ENCODE data around the gene GPC3. TPM values are rescaled to one million over a fixed set of nuclear protein-coding genes. Genes with fewer than 3 reads are reported as not detected.

Gene GPC3
- polyA plus RNA-seq, 2 of the 4 experiments (the other 2 are of a cell fraction): not detected

DNA sequence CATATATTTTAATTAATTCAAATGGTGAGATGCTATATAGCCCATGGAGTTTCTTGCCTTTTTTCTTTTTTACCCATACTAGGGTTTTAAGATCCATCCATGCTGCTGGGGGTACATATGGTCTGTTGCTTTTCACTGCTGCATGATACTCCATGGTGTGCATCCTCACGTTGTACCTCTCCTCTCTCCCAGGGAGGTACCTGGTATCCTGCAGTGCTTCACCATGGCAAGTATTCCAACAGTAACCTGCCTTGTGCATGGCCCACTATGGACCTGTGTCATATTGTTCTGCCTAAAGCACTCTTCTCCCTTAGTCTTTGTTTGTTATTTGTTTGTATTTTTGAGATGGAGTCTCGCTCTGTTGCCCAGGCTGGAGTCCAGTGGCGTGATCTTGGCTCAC, 455.8 kb downstream of the GPC3 start:
- Histone ChIP-seq H3K4me1 (no peaks in the 10 kb centered on the region), H3K9me3 (no peaks in the 10 kb centered on the region), H3K4me2 (no peak overlapping the region), H3K4me3 (no peak overlapping the region), H3K27ac (no peak overlapping the region)
- 3% methylated on average over 3 of the region's 3 CpGs for WGBS (ENCODE audit: missing lambda C conversion rate)
- ChIA-PET CTCF (no interaction called here), POLR2A (no interaction called here)
- no peak for DNase-seq (ENCODE audit: low read depth in 1 of 2, low spot score in 1 of 2)
- no peak for ATAC-seq
- TF ChIP-seq, protein P1, sequence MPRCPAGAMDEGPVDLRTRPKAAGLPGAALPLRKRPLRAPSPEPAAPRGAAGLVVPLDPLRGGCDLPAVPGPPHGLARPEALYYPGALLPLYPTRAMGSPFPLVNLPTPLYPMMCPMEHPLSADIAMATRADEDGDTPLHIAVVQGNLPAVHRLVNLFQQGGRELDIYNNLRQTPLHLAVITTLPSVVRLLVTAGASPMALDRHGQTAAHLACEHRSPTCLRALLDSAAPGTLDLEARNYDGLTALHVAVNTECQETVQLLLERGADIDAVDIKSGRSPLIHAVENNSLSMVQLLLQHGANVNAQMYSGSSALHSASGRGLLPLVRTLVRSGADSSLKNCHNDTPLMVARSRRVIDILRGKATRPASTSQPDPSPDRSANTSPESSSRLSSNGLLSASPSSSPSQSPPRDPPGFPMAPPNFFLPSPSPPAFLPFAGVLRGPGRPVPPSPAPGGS (IDR thresholded peaks at IDR 0.05): no peak
- TF ChIP-seq ZC3H11A (IDR thresholded peaks at IDR 0.05) (no peak), RCOR1 (IDR thresholded peaks at IDR 0.05; ENCODE audit: low read depth, low read length) (no peak), POLR2AphosphoS2 (conservative IDR thresholded peaks at IDR 0.05; ENCODE audit: low read length) (no peak), HOXA7 (CRISPR knock-in tag; IDR thresholded peaks at IDR 0.05) (no peak), POLR2A (IDR thresholded peaks at IDR 0.05; ENCODE audit: low read length) (no peak)
- no peak for FAIRE-seq

DNA sequence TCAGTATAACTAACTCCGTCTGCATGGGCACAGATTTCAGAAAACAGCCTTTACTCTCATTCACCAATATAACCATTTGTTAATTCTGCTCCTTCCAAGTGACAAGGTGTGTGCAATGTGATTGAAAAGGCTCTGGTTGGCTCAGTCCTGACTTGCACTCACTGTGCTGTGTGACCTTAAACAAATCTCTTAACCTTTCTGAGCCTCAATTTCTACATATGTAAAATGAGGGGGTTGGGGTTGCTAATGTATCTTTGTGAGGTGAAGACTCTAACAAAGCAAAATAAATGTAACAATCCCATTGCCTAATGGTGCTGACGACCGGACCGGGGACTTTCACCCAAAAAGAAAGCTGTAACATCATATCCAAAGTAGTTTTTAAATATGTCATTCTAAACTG, 457.6 kb downstream of the GPC3 start:
- Histone ChIP-seq H3K9me3 (no peaks in the 10 kb centered on the region), H3K4me1 (no peaks in the 10 kb centered on the region), H3K4me3 (no peak overlapping the region), H3K27ac (no peak overlapping the region), H3K4me2 (no peak overlapping the region)
- TF ChIP-seq CBX8 (IDR thresholded peaks at IDR 0.05) (no peak), EHMT2 (IDR thresholded peaks at IDR 0.05; ENCODE audit: low read depth) (no peak), ZC3H11A (IDR thresholded peaks at IDR 0.05) (no peak), PBX3 (IDR thresholded peaks at IDR 0.05) (no peak), EP300 (IDR thresholded peaks at IDR 0.05) (no peak), GATA3 (IDR thresholded peaks at IDR 0.05; ENCODE audit: borderline replicate concordance) (no peak), CHD4 (IDR thresholded peaks at IDR 0.05; ENCODE audit: borderline replicate concordance) (no peak), HDAC2 (IDR thresholded peaks at IDR 0.05) (no peak), JUN (IDR thresholded peaks at IDR 0.05) (no peak), NFE2L2 (conservative IDR thresholded peaks at IDR 0.05; ENCODE audit: low read length) (no peak), HOXB13 (CRISPR knock-in tag; IDR thresholded peaks at IDR 0.05; ENCODE audit: low read depth) (no peak), SMC3 (IDR thresholded peaks at IDR 0.05) (no peak)
- TF ChIP-seq, protein P2, sequence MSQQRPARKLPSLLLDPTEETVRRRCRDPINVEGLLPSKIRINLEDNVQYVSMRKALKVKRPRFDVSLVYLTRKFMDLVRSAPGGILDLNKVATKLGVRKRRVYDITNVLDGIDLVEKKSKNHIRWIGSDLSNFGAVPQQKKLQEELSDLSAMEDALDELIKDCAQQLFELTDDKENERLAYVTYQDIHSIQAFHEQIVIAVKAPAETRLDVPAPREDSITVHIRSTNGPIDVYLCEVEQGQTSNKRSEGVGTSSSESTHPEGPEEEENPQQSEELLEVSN (IDR thresholded peaks at IDR 0.05; ENCODE audit: borderline replicate concordance, low read depth): no peak
- FAIRE-seq (no peak), DNase-seq (ENCODE audit: low read depth in 1 of 2, low spot score in 1 of 2) (no peak), ATAC-seq (no peak)
- ChIA-PET POLR2A (no interaction called here), CTCF (no interaction called here)
- WGBS (ENCODE audit: missing lambda C conversion rate): 74% methylated on average over 4 of the region's 4 CpGs

DNA sequence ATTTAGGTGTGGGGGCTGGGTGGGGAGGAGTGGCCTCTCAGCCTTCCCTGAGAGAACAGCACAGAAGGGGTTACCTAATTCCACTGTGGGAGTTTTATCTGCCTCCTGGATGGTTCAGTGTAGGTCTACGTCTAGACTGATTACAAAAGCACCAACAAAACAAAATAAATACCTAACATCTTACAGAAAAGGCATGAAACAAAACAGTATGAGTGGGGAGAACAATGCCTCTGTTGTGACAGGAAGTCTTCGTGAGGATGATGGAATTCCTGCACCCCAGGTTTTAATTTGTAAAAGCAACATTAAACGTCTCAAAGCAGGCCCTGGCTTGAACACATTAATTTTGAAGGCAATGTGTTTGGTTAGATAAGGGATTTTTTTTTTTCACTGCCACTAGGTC, 458.0 kb downstream of the GPC3 start:
- H3K27ac ChIP-seq: no peak overlapping the region
- FAIRE-seq: no peak
- CTCF ChIA-PET: no interaction called here
- H3K9me3 ChIP-seq: no peaks in the 10 kb centered on the region
- no peak for DNase-seq (ENCODE audit: low read depth in 1 of 2, low spot score in 1 of 2)
- ATAC-seq: no peak
- H3K4me3 ChIP-seq: no peak overlapping the region
- no peak overlapping the region for H3K4me2 ChIP-seq
- WGBS (ENCODE audit: missing lambda C conversion rate): 21% methylated on average over 3 of the region's 3 CpGs
- no peaks in the 10 kb centered on the region for H3K4me1 ChIP-seq
- POLR2A ChIA-PET: no interaction called here
- TF ChIP-seq, protein P3, sequence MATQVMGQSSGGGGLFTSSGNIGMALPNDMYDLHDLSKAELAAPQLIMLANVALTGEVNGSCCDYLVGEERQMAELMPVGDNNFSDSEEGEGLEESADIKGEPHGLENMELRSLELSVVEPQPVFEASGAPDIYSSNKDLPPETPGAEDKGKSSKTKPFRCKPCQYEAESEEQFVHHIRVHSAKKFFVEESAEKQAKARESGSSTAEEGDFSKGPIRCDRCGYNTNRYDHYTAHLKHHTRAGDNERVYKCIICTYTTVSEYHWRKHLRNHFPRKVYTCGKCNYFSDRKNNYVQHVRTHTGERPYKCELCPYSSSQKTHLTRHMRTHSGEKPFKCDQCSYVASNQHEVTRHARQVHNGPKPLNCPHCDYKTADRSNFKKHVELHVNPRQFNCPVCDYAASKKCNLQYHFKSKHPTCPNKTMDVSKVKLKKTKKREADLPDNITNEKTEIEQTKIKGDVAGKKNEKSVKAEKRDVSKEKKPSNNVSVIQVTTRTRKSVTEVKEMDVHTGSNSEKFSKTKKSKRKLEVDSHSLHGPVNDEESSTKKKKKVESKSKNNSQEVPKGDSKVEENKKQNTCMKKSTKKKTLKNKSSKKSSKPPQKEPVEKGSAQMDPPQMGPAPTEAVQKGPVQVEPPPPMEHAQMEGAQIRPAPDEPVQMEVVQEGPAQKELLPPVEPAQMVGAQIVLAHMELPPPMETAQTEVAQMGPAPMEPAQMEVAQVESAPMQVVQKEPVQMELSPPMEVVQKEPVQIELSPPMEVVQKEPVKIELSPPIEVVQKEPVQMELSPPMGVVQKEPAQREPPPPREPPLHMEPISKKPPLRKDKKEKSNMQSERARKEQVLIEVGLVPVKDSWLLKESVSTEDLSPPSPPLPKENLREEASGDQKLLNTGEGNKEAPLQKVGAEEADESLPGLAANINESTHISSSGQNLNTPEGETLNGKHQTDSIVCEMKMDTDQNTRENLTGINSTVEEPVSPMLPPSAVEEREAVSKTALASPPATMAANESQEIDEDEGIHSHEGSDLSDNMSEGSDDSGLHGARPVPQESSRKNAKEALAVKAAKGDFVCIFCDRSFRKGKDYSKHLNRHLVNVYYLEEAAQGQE (IDR thresholded peaks at IDR 0.05): no peak
- TF ChIP-seq, protein P4, sequence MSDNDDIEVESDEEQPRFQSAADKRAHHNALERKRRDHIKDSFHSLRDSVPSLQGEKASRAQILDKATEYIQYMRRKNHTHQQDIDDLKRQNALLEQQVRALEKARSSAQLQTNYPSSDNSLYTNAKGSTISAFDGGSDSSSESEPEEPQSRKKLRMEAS (IDR thresholded peaks at IDR 0.05): no peak
- no peak for TF ChIP-seq HMGXB4 (CRISPR knock-in tag; IDR thresholded peaks at IDR 0.05; ENCODE audit: borderline replicate concordance)
- TF ChIP-seq NR3C1 (IDR thresholded peaks at IDR 0.05): no peak
- TF ChIP-seq, protein P5, sequence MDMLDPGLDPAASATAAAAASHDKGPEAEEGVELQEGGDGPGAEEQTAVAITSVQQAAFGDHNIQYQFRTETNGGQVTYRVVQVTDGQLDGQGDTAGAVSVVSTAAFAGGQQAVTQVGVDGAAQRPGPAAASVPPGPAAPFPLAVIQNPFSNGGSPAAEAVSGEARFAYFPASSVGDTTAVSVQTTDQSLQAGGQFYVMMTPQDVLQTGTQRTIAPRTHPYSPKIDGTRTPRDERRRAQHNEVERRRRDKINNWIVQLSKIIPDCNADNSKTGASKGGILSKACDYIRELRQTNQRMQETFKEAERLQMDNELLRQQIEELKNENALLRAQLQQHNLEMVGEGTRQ (IDR thresholded peaks at IDR 0.05): no peak
- TF ChIP-seq HDAC2 (IDR thresholded peaks at IDR 0.05): no peak
- TF ChIP-seq, protein P2 (IDR thresholded peaks at IDR 0.05; ENCODE audit: borderline replicate concordance, low read depth): no peak
- TF ChIP-seq POLR2AphosphoS2 (conservative IDR thresholded peaks at IDR 0.05; ENCODE audit: low read length): no peak
- TF ChIP-seq FOSB (CRISPR knock-in tag; IDR thresholded peaks at IDR 0.05): no peak
- TF ChIP-seq MAZ (IDR thresholded peaks at IDR 0.05; ENCODE audit: borderline replicate concordance, low read depth, low read length): no peak
